GM19455 (cell line): ENCODE results near the gene UBE3C.
"Not testable (repeated sequence)": the region's sequence is repeated elsewhere in the genome, so short reads cannot be mapped to it uniquely, and the experiment has no call there.

Experiments
- ATAC-seq: cut with Tn5 transposase; IDR thresholded peaks from one replicate; pipeline ENCODE4 v1.9.1; 2021; ENCODE audit not compliant: unreplicated experiment

UBE3C gene

GRCh38 chr7:157269341-157270059 lies 130.8 kb downstream of the UBE3C start:
- ATAC-seq = no peak

- no peak for ATAC-seq
Measured at GRCh38 chr7:157270060-157270444, 131.3 kb downstream of the UBE3C start.

GRCh38 chr7:157271315-157271990 lies 132.7 kb downstream of the UBE3C start:
- ATAC-seq = no peak

GRCh38 chr7:157271991-157272324 lies 133.2 kb downstream of the UBE3C start:
- no peak for ATAC-seq

- ATAC-seq = no peak
Measured at GRCh38 chr7:157272351-157273207, 133.9 kb downstream of the UBE3C start.

- peak; percentile 76 for ATAC-seq
Measured at GRCh38 chr7:157273208-157274093, 134.7 kb downstream of the UBE3C start.

- ATAC-seq = not testable (repeated sequence)
Measured at GRCh38 chr7:157274094-157274634, 135.4 kb downstream of the UBE3C start.

- ATAC-seq = no peak
Measured at GRCh38 chr7:157274991-157275427, 136.3 kb downstream of the UBE3C start.

- no peak for ATAC-seq
Measured at GRCh38 chr7:157276091-157276561, 137.4 kb downstream of the UBE3C start.

GRCh38 chr7:157276731-157277562 lies 138.2 kb downstream of the UBE3C start:
- no peak for ATAC-seq

GRCh38 chr7:157277568-157277967 lies 138.8 kb downstream of the UBE3C start:
- not testable (repeated sequence) for ATAC-seq

- ATAC-seq = no peak
Measured at GRCh38 chr7:157278167-157278790, 139.6 kb downstream of the UBE3C start.

GRCh38 chr7:157278791-157279724 lies 140.3 kb downstream of the UBE3C start:
- ATAC-seq = peak; percentile 69

- no peak for ATAC-seq
Measured at GRCh38 chr7:157279741-157280215, 141.1 kb downstream of the UBE3C start.

- ATAC-seq = no peak
Measured at GRCh38 chr7:157280216-157280841, 141.6 kb downstream of the UBE3C start.

- ATAC-seq = no peak
Measured at GRCh38 chr7:157281221-157281998, 142.7 kb downstream of the UBE3C start.
